GM19043 (cell line): ENCODE measurements around the gene RNF207.

Experiments used
- ATAC-seq: cut with Tn5 transposase; IDR thresholded peaks from one replicate; pipeline ENCODE4 v1.9.1; 2021; ENCODE audit warnings: low read depth; ENCODE audit not compliant: unreplicated experiment

RNF207 gene

GRCh38 chr1:6223617-6224016 lies 17.7 kb downstream of the RNF207 start:
- no peak for ATAC-seq

- no peak for ATAC-seq
Observed at GRCh38 chr1:6224718-6225117, 18.8 kb downstream of the RNF207 start.

- no peak for ATAC-seq
Observed at GRCh38 chr1:6225651-6226050, 19.7 kb downstream of the RNF207 start.

- ATAC-seq = no peak
Observed at GRCh38 chr1:6233376-6233775, 27.5 kb downstream of the RNF207 start.

- ATAC-seq = no peak
Observed at GRCh38 chr1:6234502-6235295, 28.8 kb downstream of the RNF207 start.

GRCh38 chr1:6235296-6235677 lies 29.4 kb downstream of the RNF207 start:
- no peak for ATAC-seq

GRCh38 chr1:6237093-6237492 lies 31.2 kb downstream of the RNF207 start:
- no peak for ATAC-seq

- no peak for ATAC-seq
Observed at GRCh38 chr1:6239213-6239752, 33.4 kb downstream of the RNF207 start.

- ATAC-seq = no peak
Observed at GRCh38 chr1:6239950-6240768, 34.2 kb downstream of the RNF207 start.

- ATAC-seq = no peak
Observed at GRCh38 chr1:6241107-6241886, 35.4 kb downstream of the RNF207 start.

- no peak for ATAC-seq
Observed at GRCh38 chr1:6241887-6242740, 36.2 kb downstream of the RNF207 start.

- ATAC-seq = no peak
Observed at GRCh38 chr1:6243053-6243834, 37.3 kb downstream of the RNF207 start.

GRCh38 chr1:6243993-6244392 lies 38.1 kb downstream of the RNF207 start, which contains the start of gene HES3:
TSS of gene HES3 (plus strand) at chr1:6244179. CDS start at chr1:6244366, 187 bp downstream.
- no peak for ATAC-seq

- no peak for ATAC-seq
Observed at GRCh38 chr1:6244401-6245049, 38.6 kb downstream of the RNF207 start.

GRCh38 chr1:6245086-6245868 lies 39.4 kb downstream of the RNF207 start:
- peak; percentile 49 for ATAC-seq

GRCh38 chr1:6245869-6246496 lies 40.1 kb downstream of the RNF207 start:
- no peak for ATAC-seq
